ENCODE measurements around the gene RFX5. TPM values are rescaled to one million over a fixed set of nuclear protein-coding genes. Genes with fewer than 3 reads are reported as not detected.
"Not testable (repeated sequence)": the region's sequence is repeated elsewhere in the genome, so short reads cannot be mapped to it uniquely, and the experiment has no call there.

Gene RFX5
- total RNA-seq (2021), result 65.1 and 72.7 TPM in 2 replicates
- long read RNA-seq, transcript RFX5-215 (11 exons, 2,355 nt), result major isoform, 66 of 180 reads
- long read RNA-seq, transcript RFX5-201 (11 exons, 3,576 nt), result minor isoform, 17 of 180 reads
- long read RNA-seq, partial matches to known transcripts, result 7 of 180 reads
- long read RNA-seq, other reads (novel, unspliced or antisense), result 85 of 180 reads

- H2AFZ ChIP-seq (ENCODE audit: low read length), result peak within 1 kb of the TSS; percentile 78
- Mint-ChIP-seq H3K4me3 (peak within 1 kb of the TSS; percentile 91), H3K9me3 (peaks cover 5 to 10% of the 10 kb centered on the region in 2 experiments), H3K36me3 (ENCODE audit: insufficient read depth in 1 of 3, low read depth in 3 of 3) (peaks cover 32 to 58% (median 49%) of the 10 kb centered on the region in 3 experiments), H3K27ac (peak within 1 kb of the TSS; percentile 100), H3K27me3 (ENCODE audit: low read depth) (no peaks in the 10 kb centered on the region), H3K4me1 (peaks cover 19 to 22% of the 10 kb centered on the region in 2 experiments)
- H2BK20ac ChIP-seq (ENCODE audit: low read depth, low read length, poor library complexity, severe bottlenecking), result peak within 1 kb of the TSS; percentile 98
- peak; percentile 99 for DNase-seq
- peak within 1 kb of the TSS; percentile 95 for H2BK12ac ChIP-seq (ENCODE audit: insufficient read length, low read depth, low read length)
- peaks cover 9% of the 10 kb centered on the region for H3K79me1 ChIP-seq (ENCODE audit: insufficient read depth, low read depth, low read length, poor library complexity, severe bottlenecking)
- peak within 1 kb of the TSS; percentile 92 for H4K91ac ChIP-seq (ENCODE audit: insufficient read length, low read depth, low read length)
- H2BK15ac ChIP-seq (ENCODE audit: low read depth, low read length), result no peak within 1 kb of the TSS
- H3K9me3 ChIP-seq (ENCODE audit: control insufficient read depth, low read depth, low read length), result no peaks in the 10 kb centered on the region
- H2AK5ac ChIP-seq (ENCODE audit: insufficient read length, low read length), result peak within 1 kb of the TSS; percentile 93
- H3K27me3 ChIP-seq (ENCODE audit: insufficient read depth, low read length), result no peaks in the 10 kb centered on the region
- peak within 1 kb of the TSS; percentile 85 for H3K4me2 ChIP-seq (ENCODE audit: insufficient read depth, insufficient read length, low read length)
- H3K23me2 ChIP-seq (ENCODE audit: insufficient read length, low read depth, low read length, poor library complexity, severe bottlenecking), result peaks cover 11% of the 10 kb centered on the region
- no CpG with 5 or more reads among the region's 38 CpGs for WGBS (ENCODE audit: extremely low coverage, insufficient read length, low lambda C conversion rate)
- H3K18ac ChIP-seq (ENCODE audit: insufficient read length, low read depth, low read length), result peak within 1 kb of the TSS; percentile 97
- no peak for TF ChIP-seq CTCF (conservative IDR thresholded peaks at IDR 0.05)
- no peak within 1 kb of the TSS for H4K8ac ChIP-seq (replicated peaks; ENCODE audit: insufficient read length, low read depth, low read length)
- no peaks in the 10 kb centered on the region; the same call in 1 of the 2 replicates for H3K4me1 ChIP-seq (ENCODE audit: insufficient read depth, low read length)
- H3K14ac ChIP-seq (ENCODE audit: insufficient read depth, low read length), result peak within 1 kb of the TSS; percentile 96
- H2BK120ac ChIP-seq (ENCODE audit: low read depth, low read length, poor library complexity, severe bottlenecking), result peak within 1 kb of the TSS; percentile 100
- H3K79me2 ChIP-seq (ENCODE audit: insufficient read depth, low read length), result peaks cover 1% of the 10 kb centered on the region; the same call in 1 of the 2 replicates
- no peak within 1 kb of the TSS for H3K23ac ChIP-seq (ENCODE audit: insufficient read length, low read depth, low read length)
- peak within 1 kb of the TSS; percentile 96 for H3K56ac ChIP-seq (ENCODE audit: insufficient read length, low read depth, low read length)
- H3K27ac ChIP-seq (ENCODE audit: insufficient read length, low read depth, low read length), result peak within 1 kb of the TSS; percentile 99
- H4K5ac ChIP-seq (ENCODE audit: insufficient read length, low read depth, low read length), result peak within 1 kb of the TSS; percentile 97
- peak within 1 kb of the TSS; percentile 96 for H3K9ac ChIP-seq (ENCODE audit: extremely low read depth, insufficient read length, low read length)
- peak within 1 kb of the TSS; percentile 84 for H3K4ac ChIP-seq (ENCODE audit: low read depth, low read length)
- H3T11ph ChIP-seq (ENCODE audit: low read length), result peak within 1 kb of the TSS; percentile 89
- peak within 1 kb of the TSS; percentile 77 for H2BK5ac ChIP-seq (ENCODE audit: insufficient read length, low read length)
- H4K20me1 ChIP-seq (ENCODE audit: control insufficient read depth, insufficient read depth, insufficient read length), result peaks cover 2% of the 10 kb centered on the region
Measured at GRCh38 chr1:151346769-151347522, at the start of gene RFX5. RFX5 (minus strand) TSS chr1:151347252; CDS start chr1:151346320, 932 bp downstream.

DNA sequence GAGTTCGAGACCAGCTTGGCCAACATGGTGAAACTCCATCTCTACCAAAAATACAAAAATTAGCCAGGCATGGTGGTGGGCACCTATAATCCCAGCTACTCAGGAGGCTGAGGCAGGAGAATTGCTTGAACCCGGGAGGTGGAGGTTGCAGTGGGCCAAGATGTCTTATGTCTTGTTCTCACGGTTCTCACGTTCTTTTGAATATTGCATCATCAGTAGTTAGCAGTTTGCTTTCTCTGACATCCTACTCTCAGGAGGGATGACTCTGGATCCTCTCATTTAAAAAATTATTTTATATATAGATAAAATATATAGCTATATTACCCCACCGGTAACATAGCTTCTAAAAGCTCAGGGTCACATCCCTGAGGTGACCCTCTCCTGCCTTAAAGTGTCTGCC lies 49.2 kb upstream of the RFX5 start:
- not testable (repeated sequence) for H2BK120ac ChIP-seq (ENCODE audit: low read depth, low read length, poor library complexity, severe bottlenecking); H3K23ac ChIP-seq (ENCODE audit: insufficient read length, low read depth, low read length); H4K8ac ChIP-seq (replicated peaks; ENCODE audit: insufficient read length, low read depth, low read length); H3K4me1 ChIP-seq (ENCODE audit: insufficient read depth, low read length); H2BK15ac ChIP-seq (ENCODE audit: low read depth, low read length); H3K4ac ChIP-seq (ENCODE audit: low read depth, low read length); H3K27ac ChIP-seq (ENCODE audit: insufficient read length, low read depth, low read length); H4K5ac ChIP-seq (ENCODE audit: insufficient read length, low read depth, low read length); H3K9ac ChIP-seq (ENCODE audit: extremely low read depth, insufficient read length, low read length); H3K18ac ChIP-seq (ENCODE audit: insufficient read length, low read depth, low read length); H3K23me2 ChIP-seq (ENCODE audit: insufficient read length, low read depth, low read length, poor library complexity, severe bottlenecking); H3K9me3 ChIP-seq (ENCODE audit: control insufficient read depth, low read depth, low read length); H2BK12ac ChIP-seq (ENCODE audit: insufficient read length, low read depth, low read length); H3K27me3 ChIP-seq (ENCODE audit: insufficient read depth, low read length); DNase-seq; H4K91ac ChIP-seq (ENCODE audit: insufficient read length, low read depth, low read length); H3K79me2 ChIP-seq (ENCODE audit: insufficient read depth, low read length); H2AK5ac ChIP-seq (ENCODE audit: insufficient read length, low read length); H3K9me3 Mint-ChIP-seq; H3K56ac ChIP-seq (ENCODE audit: insufficient read length, low read depth, low read length); H4K20me1 ChIP-seq (ENCODE audit: control insufficient read depth, insufficient read depth, insufficient read length); H3K4me3 Mint-ChIP-seq; H2BK20ac ChIP-seq (ENCODE audit: low read depth, low read length, poor library complexity, severe bottlenecking); H2BK5ac ChIP-seq (ENCODE audit: insufficient read length, low read length); H3K4me2 ChIP-seq (ENCODE audit: insufficient read depth, insufficient read length, low read length); H3T11ph ChIP-seq (ENCODE audit: low read length); H3K27me3 Mint-ChIP-seq (ENCODE audit: low read depth); H2AFZ ChIP-seq (ENCODE audit: low read length); H3K14ac ChIP-seq (ENCODE audit: insufficient read depth, low read length); H3K27ac Mint-ChIP-seq; H3K79me1 ChIP-seq (ENCODE audit: insufficient read depth, low read depth, low read length, poor library complexity, severe bottlenecking)
- peaks cover 14 to 18% (median 14%) of the 10 kb centered on the region in 3 experiments for H3K36me3 Mint-ChIP-seq (ENCODE audit: insufficient read depth in 1 of 3, low read depth in 3 of 3)
- no CpG with 5 or more reads among the region's 5 CpGs for WGBS (ENCODE audit: extremely low coverage, insufficient read length, low lambda C conversion rate)
- H3K4me1 Mint-ChIP-seq, result peaks cover 10 to 12% of the 10 kb centered on the region in 2 experiments

Data from H9 (cell line).